Large intestine (tissue), 3 donors: ENCODE results near the gene RPS8. TPM values are rescaled to one million over a fixed set of nuclear protein-coding genes. Genes with fewer than 3 reads are reported as not detected.

Source experiments
- DNase-seq, 2 donors: peaks; one replicate each; pipeline versions ENCODE4 v3.0.0 to v3.0.0-alpha.2; 2013
- H3K27ac ChIP-seq: one replicate; pipeline ENCODE4 v1.5.1; 2013; ENCODE audit warnings: low read length
- H3K27me3 ChIP-seq: 2 replicates; pipeline ENCODE4 v1.6.1; 2013; ENCODE audit warnings: low read length; ENCODE audit not compliant: control insufficient read depth, insufficient read depth
- H3K36me3 ChIP-seq: 2 replicates; pipeline ENCODE4 v1.6.1; 2013; ENCODE audit warnings: low read length; ENCODE audit not compliant: control insufficient read depth, insufficient read depth
- H3K4me1 ChIP-seq: one replicate; pipeline ENCODE4 v1.6.1; 2013; ENCODE audit warnings: low read length; ENCODE audit not compliant: control insufficient read depth, insufficient read depth
- H3K4me3 ChIP-seq: one replicate; pipeline ENCODE4 v1.5.1; 2013; ENCODE audit warnings: low read length
- H3K9me3 ChIP-seq: one replicate; pipeline ENCODE4 v1.6.1; 2013; ENCODE audit warnings: mild to moderate bottlenecking, low read depth, low read length, moderate library complexity; ENCODE audit not compliant: control insufficient read depth
- WGBS: methylation state at CpG from one replicate; pipeline ENCODE4 v1.1.5; 2013; ENCODE audit warnings: low lambda C conversion rate; ENCODE audit not compliant: insufficient coverage; 5-methylcytosine and 5-hydroxymethylcytosine counted together
- polyA plus RNA-seq: library from polyadenylated mRNA; unstranded; fragments of 120-200 nt; gene quantifications from one replicate; pipeline ENCODE4 v1.2.1, GENCODE V29; 2013

The RPS8 gene
- polyA plus RNA-seq, 1 donor: 2,680 TPM

DNA sequence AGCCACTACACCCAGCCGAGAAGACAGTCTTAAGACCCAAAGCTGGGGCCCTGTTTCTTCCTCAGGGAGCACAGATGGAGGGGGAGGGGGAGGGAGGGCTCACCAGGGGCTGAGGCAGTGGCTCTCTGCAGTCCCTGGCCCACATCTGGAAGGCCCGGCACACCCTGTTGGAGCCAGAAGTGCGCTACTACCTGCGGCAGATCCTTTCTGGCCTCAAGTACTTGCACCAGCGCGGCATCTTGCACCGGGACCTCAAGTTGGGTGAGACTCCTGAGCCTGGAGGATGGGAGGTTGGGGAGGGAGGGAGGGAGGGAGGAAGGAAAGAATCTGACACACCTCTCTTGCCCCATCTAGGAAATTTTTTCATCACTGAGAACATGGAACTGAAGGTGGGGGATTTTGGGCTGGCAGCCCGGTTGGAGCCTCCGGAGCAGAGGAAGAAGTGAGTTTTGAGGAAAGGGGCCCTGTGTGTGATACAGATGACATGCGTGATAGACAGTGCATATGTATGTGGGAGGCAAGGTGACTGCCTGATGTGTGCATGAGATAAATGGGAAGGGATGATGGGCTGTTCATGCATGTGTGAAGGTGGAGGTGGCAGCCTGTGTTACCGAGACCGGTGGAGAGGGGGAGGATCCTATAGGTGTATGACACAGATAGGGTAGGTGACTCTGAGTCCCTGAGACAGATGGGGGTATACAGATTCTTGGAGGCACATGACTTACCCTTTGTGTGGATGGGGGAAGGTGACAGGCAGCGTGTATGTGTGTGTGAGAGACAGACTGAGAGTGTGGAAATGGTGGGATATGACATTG is 26.4 kb downstream of the RPS8 start:
- Histone ChIP-seq H3K9me3 (no peaks in the 10 kb centered on the region), H3K4me1 (peaks cover 24% of the 10 kb centered on the region), H3K27me3 (no peaks in the 10 kb centered on the region), H3K36me3 (peaks cover 32% of the 10 kb centered on the region), H3K4me3 (peak overlapping the region; percentile 91), H3K27ac (no peak overlapping the region)
- 100% methylated on average over 1 of the region's 13 CpGs for WGBS
- no peak for DNase-seq

DNA sequence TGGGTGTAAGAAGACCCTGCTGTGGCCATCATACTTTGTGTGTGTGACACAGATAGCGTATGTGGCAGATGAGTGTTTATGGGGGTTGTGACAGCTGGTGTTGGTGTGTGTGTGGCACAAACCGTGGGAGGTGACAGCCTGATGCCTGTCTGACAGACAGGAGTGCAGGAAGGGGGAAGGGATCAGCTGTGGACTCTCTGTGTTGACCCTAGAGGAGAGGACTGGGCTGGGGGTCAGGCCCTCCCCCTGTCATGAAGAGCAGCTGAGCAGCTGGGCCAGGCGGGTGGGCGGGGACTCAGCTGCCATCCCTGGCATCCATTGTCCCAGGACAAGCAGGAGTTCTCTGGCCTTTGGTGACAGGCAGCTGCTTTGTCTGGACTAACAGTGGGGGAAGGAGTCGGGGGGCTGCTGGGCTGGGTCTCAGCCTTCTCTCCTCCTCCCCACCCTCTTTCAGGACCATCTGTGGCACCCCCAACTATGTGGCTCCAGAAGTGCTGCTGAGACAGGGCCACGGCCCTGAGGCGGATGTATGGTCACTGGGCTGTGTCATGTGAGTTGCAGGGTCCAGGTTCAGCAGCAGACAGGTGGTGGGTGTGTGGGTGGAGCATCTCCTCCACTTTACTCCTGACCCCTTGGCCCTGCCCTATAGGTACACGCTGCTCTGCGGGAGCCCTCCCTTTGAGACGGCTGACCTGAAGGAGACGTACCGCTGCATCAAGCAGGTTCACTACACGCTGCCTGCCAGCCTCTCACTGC is 27.1 kb downstream of the RPS8 start:
- H3K27ac ChIP-seq: no peak overlapping the region
- H3K36me3 ChIP-seq: peaks cover 33% of the 10 kb centered on the region
- H3K9me3 ChIP-seq: no peaks in the 10 kb centered on the region
- H3K4me1 ChIP-seq: peaks cover 32% of the 10 kb centered on the region
- no peaks in the 10 kb centered on the region for H3K27me3 ChIP-seq
- DNase-seq: no peak
- WGBS: no CpG with 5 or more reads among the region's 13 CpGs
- H3K4me3 ChIP-seq: peak overlapping the region; percentile 9

- H3K4me3 ChIP-seq: no peak overlapping the region
- H3K4me1 ChIP-seq: peaks cover 37% of the 10 kb centered on the region
- H3K9me3 ChIP-seq: no peaks in the 10 kb centered on the region
- WGBS: no CpG with 5 or more reads among the region's 9 CpGs
- no peaks in the 10 kb centered on the region for H3K27me3 ChIP-seq
- H3K27ac ChIP-seq: no peak overlapping the region
- DNase-seq: no peak
- peaks cover 33% of the 10 kb centered on the region for H3K36me3 ChIP-seq
Observed at GRCh38 chr1:44803062-44803311, 27.6 kb downstream of the RPS8 start.

- Histone ChIP-seq H3K27ac (no peak overlapping the region), H3K27me3 (no peaks in the 10 kb centered on the region), H3K36me3 (peaks cover 33% of the 10 kb centered on the region), H3K4me3 (no peak overlapping the region), H3K9me3 (no peaks in the 10 kb centered on the region), H3K4me1 (peaks cover 42% of the 10 kb centered on the region)
- no peak for DNase-seq
- WGBS: no CpG with 5 or more reads among the region's 13 CpGs
Observed at GRCh38 chr1:44803312-44804095, 28.2 kb downstream of the RPS8 start.

GRCh38 chr1:44805311-44806024 is 30.1 kb downstream of the RPS8 start:
- no peak for DNase-seq
- no peak overlapping the region for H3K4me3 ChIP-seq
- H3K27ac ChIP-seq: no peak overlapping the region
- peaks cover 33% of the 10 kb centered on the region for H3K36me3 ChIP-seq
- H3K27me3 ChIP-seq: no peaks in the 10 kb centered on the region
- WGBS: no CpG with 5 or more reads among the region's 20 CpGs
- H3K9me3 ChIP-seq: no peaks in the 10 kb centered on the region
- peaks cover 57% of the 10 kb centered on the region for H3K4me1 ChIP-seq

GRCh38 chr1:44806025-44806703 is 30.8 kb downstream of the RPS8 start:
- peaks cover 57% of the 10 kb centered on the region for H3K4me1 ChIP-seq
- H3K27ac ChIP-seq: peak overlapping the region; percentile 97
- peaks cover 33% of the 10 kb centered on the region for H3K36me3 ChIP-seq
- H3K4me3 ChIP-seq: no peak overlapping the region
- no peaks in the 10 kb centered on the region for H3K27me3 ChIP-seq
- WGBS: no CpG with 5 or more reads among the region's 70 CpGs
- DNase-seq: no peak
- H3K9me3 ChIP-seq: no peaks in the 10 kb centered on the region

DNA sequence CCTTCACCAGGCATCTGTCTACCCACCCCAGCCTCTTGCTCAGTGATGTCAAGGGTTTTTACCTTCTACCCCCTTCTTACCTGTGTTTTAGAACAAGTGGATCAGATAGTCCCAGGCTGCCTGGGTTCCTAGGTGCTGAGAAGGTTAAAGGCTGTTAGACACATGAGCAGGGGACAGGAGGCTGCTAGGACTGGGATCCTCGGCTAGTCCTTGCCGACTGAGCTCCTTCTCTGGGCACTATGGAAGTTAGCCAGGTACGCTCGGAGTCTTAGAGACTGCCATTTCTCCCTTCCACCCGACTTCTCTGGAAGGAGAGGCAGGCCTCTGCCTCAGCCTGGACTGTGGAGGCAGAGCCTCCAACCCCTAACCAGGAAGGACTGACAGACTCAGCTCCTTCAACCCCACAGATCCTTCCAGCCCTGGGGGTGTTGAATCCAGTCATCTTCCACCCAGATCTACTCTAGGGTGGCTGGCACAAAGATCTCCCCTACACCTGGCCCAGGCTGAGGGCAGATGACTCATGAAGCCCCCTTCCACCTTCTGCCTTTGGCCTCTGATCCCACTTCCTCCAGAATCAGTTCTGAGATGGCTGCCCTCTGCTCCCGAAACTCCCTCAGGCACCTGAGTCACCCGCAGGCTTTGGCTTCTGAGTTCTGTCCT is 31.5 kb downstream of the RPS8 start, which contains the start of gene DYNLT4:
DYNLT4 (minus strand) TSS at position 648 of the 660 bp plus-strand sequence. CDS start 683 bp downstream, outside the sequence.
- no CpG with 5 or more reads among the region's 7 CpGs for WGBS
- DNase-seq: no peak
- Histone ChIP-seq H3K9me3 (no peaks in the 10 kb centered on the region), H3K27ac (peak within 1 kb of the TSS; percentile 97), H3K36me3 (peaks cover 33% of the 10 kb centered on the region), H3K4me3 (no peak within 1 kb of the TSS), H3K27me3 (no peaks in the 10 kb centered on the region), H3K4me1 (peaks cover 51% of the 10 kb centered on the region)

DNA sequence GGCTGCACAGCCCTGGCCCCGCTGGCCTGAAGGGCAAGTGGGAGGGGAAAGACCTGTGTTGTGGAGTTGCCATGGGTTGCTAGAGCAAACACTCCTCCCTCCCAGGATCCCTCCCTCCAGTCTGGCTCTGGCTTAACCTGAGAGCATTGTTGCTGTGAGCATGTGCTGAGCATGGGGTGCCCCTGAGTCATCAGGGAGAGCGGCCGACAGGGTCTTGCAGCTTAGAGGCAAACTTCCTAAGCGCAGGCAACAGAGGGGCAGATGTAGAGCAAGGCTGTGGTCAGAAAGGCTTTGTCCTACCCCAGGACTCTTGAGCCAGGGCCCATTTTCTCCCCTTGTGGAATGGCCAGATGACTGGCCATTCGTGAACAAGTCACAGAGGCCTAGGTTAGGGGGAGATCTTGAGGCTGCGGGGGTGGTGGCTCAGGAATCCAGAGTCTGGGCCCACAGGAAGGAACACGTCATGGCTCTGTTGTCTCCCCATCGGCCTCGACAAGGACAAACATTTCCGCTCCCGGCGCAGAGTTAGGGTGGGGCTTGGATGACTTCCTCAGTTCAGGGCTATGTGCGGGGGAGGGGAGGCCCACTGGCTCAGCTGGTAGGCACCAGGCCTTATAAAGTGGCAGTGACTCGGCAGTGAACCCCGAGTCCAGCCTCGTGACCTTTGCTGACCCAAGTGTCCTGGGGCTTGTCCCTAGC is 32.2 kb downstream of the RPS8 start:
- Histone ChIP-seq H3K9me3 (no peaks in the 10 kb centered on the region), H3K27me3 (no peaks in the 10 kb centered on the region), H3K4me1 (peaks cover 44% of the 10 kb centered on the region), H3K36me3 (peaks cover 33% of the 10 kb centered on the region), H3K27ac (peak overlapping the region; percentile 97), H3K4me3 (no peak overlapping the region)
- peak; percentile 95 to 97 for DNase-seq
- no CpG with 5 or more reads among the region's 16 CpGs for WGBS
